Measurements from ENCODE around the gene ZIC4. TPM values are rescaled to one million over a fixed set of nuclear protein-coding genes. Genes with fewer than 3 reads are reported as not detected.

The ZIC4 gene
- total RNA-seq, 5 donors from 2014 or later (not counting 1 experiment from before 2014, with no cell fraction given), result not detected

DNA sequence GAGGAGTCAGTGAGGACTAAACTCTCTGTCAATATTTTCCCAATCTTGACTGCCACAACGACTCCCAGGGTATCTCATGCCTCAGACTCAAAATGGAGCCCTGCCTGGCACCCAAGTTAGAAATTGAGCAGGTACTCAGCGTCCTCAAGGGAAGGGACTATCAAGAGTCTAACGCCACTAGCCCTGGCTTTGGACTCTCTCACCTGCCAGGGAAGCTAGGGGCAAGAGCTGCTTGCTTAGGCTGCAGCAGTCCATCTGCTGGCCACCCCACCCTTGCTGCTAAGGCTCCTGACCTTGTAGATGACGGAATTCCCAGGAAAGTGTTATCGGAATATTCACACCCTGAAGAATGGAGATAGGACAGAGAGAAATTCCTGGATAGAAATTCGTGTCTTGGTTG lies 33.0 kb downstream of the ZIC4 start:
- H3K27me3 Mint-ChIP-seq, result peaks cover 73 to 76% of the 10 kb centered on the region in 2 donors
- Histone ChIP-seq H3K36me3 (ENCODE audit: control insufficient read depth in 2 of 2, extremely low read depth in 1 of 2, insufficient read depth in 1 of 2, low read length in 1 of 2) (no peaks in the 10 kb centered on the region), H3K27me3 (replicated peaks in 1 of 2; ENCODE audit: control insufficient read depth in 2 of 2, extremely low read depth in 1 of 2, insufficient read depth in 2 of 2, low read length in 1 of 2) (peaks cover 28 to 50% of the 10 kb centered on the region in 2 experiments), H3K4me1 (ENCODE audit: control insufficient read depth in 1 of 2, extremely low read depth in 1 of 2, insufficient read depth in 2 of 2, low read length in 2 of 2) (no peaks in the 10 kb centered on the region), H3K9me3 (no peaks in the 10 kb centered on the region), H3K4me3 (ENCODE audit: control insufficient read depth in 1 of 2, extremely low read depth in 1 of 2, low read length in 1 of 2) (no peak overlapping the region), H3K27ac (ENCODE audit: low read length) (no peak overlapping the region)
- ATAC-seq (replicated peaks in 1 of 4) (no peak), DNase-seq (no peak)
- no peak overlapping the region for H3K4me3 Mint-ChIP-seq
- ChIA-PET POLR2A (no interaction called here), CTCF (no interaction called here)
- H3K27ac Mint-ChIP-seq, result no peak overlapping the region
- WGBS (ENCODE audit: insufficient coverage), result 9% methylated on average over 6 of the region's 6 CpGs
- no peaks in the 10 kb centered on the region for H3K36me3 Mint-ChIP-seq
- no peaks in the 10 kb centered on the region for H3K4me1 Mint-ChIP-seq
- peaks cover 4 to 8% (median 7%) of the 10 kb centered on the region in 3 donors for H3K9me3 Mint-ChIP-seq

DNA sequence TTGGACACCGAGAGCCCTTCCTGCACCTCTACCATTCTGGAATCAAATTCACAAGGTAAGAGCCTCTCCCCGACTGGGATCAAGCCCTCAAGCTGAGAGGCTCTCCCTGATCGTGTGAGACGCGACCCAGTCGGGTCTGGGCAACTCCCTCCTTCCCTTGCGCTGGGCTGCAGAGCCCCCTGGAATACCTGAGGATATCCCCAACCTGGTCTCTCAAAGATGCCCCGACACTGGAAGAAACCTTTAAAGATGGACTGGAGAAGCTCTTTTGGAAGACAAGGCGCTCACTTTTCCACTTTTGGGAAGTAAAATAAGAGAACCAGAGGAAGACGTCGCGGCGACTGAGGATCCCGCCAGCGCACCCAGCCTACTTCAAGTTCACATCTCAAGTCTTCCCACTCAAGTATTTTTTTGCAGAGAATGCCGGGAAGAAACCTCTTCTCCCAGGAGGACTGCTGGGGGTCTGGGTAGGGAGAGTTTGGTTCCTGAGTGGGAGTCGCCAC lies 33.8 kb downstream of the ZIC4 start:
- POLR2A ChIA-PET, result no interaction called here
- CTCF ChIA-PET, result no interaction called here
- Histone ChIP-seq H3K4me3 (ENCODE audit: control insufficient read depth in 1 of 2, extremely low read depth in 1 of 2, low read length in 1 of 2) (no peak overlapping the region), H3K9me3 (no peaks in the 10 kb centered on the region), H3K36me3 (ENCODE audit: control insufficient read depth in 2 of 2, extremely low read depth in 1 of 2, insufficient read depth in 1 of 2, low read length in 1 of 2) (no peaks in the 10 kb centered on the region), H3K27ac (ENCODE audit: low read length) (no peak overlapping the region), H3K4me1 (ENCODE audit: control insufficient read depth in 1 of 2, extremely low read depth in 1 of 2, insufficient read depth in 2 of 2, low read length in 2 of 2) (no peaks in the 10 kb centered on the region), H3K27me3 (replicated peaks in 1 of 2; ENCODE audit: control insufficient read depth in 2 of 2, extremely low read depth in 1 of 2, insufficient read depth in 2 of 2, low read length in 1 of 2) (peaks cover 25 to 44% of the 10 kb centered on the region in 2 experiments)
- H3K27ac Mint-ChIP-seq, result no peak overlapping the region
- DNase-seq, result no peak
- H3K27me3 Mint-ChIP-seq, result peaks cover 74 to 77% of the 10 kb centered on the region in 2 donors
- no peak overlapping the region for H3K4me3 Mint-ChIP-seq
- no peaks in the 10 kb centered on the region for H3K4me1 Mint-ChIP-seq
- no peaks in the 10 kb centered on the region for H3K36me3 Mint-ChIP-seq
- peaks cover 4 to 8% (median 7%) of the 10 kb centered on the region in 3 donors for H3K9me3 Mint-ChIP-seq
- ATAC-seq (replicated peaks in 1 of 4), result no peak
- WGBS (ENCODE audit: insufficient coverage), result 25% methylated on average over 3 of the region's 17 CpGs

DNA sequence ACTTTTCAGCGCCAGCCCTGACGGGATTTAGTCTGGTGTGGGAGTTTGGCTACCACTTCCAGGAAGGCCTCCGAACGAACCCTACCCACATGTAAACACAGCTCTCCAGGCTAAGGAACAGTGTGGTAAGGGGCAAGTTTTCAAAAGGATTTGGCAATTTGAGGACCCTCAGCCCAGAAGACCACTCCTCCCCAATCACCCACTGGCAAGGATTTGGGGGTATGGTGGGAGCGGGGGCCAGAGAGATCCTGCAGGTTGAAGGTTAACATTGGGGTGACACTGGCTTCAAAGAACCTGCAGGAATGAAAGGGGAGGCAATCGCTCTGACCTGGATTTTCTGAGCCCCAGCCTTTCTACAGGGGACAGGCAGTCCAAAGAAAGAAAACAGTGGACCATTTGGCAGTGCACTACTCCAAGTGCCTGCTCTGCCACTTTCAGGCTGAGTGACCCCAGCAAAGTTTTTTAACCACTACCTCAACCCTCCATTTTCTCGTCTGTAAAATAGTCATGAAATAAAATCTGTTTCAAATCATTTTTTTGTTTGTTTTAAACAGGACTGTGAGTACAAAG lies 34.5 kb downstream of the ZIC4 start:
- Histone ChIP-seq H3K27me3 (replicated peaks in 1 of 2; ENCODE audit: control insufficient read depth in 2 of 2, extremely low read depth in 1 of 2, insufficient read depth in 2 of 2, low read length in 1 of 2) (peaks cover 20 to 40% of the 10 kb centered on the region in 2 experiments), H3K9me3 (no peaks in the 10 kb centered on the region), H3K4me3 (ENCODE audit: control insufficient read depth in 1 of 2, extremely low read depth in 1 of 2, low read length in 1 of 2) (no peak overlapping the region), H3K27ac (ENCODE audit: low read length) (no peak overlapping the region), H3K36me3 (ENCODE audit: control insufficient read depth in 2 of 2, extremely low read depth in 1 of 2, insufficient read depth in 1 of 2, low read length in 1 of 2) (no peaks in the 10 kb centered on the region), H3K4me1 (ENCODE audit: control insufficient read depth in 1 of 2, extremely low read depth in 1 of 2, insufficient read depth in 2 of 2, low read length in 2 of 2) (no peaks in the 10 kb centered on the region)
- ChIA-PET CTCF (no interaction called here), POLR2A (no interaction called here)
- H3K36me3 Mint-ChIP-seq, result no peaks in the 10 kb centered on the region
- H3K9me3 Mint-ChIP-seq, result peaks cover 4 to 8% (median 7%) of the 10 kb centered on the region in 3 donors
- H3K27ac Mint-ChIP-seq, result no peak overlapping the region
- no peaks in the 10 kb centered on the region for H3K4me1 Mint-ChIP-seq
- no CpG with 5 or more reads among the region's 7 CpGs for WGBS (ENCODE audit: insufficient coverage)
- ATAC-seq (replicated peaks in 1 of 4) (no peak), DNase-seq (no peak)
- H3K27me3 Mint-ChIP-seq, result peaks cover 71 to 72% of the 10 kb centered on the region in 2 donors
- H3K4me3 Mint-ChIP-seq, result no peak overlapping the region

DNA sequence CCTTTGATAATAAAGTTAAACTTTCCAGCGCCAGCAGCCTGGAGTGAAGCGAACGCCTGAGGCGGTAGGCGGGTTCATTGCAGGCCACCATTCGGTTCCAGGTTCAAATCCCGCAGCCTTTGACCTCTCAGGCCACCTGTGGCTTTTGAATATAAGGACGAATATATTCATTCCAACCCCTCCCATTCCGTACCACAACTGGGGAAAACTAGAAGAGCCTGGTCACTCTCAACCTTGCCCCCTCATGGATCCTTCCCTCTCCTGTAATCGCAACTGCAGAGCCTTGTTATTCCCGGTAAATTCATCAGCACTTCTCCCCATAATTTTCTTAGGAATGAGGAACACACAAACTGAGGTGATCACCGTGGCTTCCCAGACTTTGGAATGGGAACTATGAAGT lies 35.2 kb downstream of the ZIC4 start:
- POLR2A ChIA-PET, result interaction anchor here in 1 of 2 donors (0.6 kb wide), 1 partner anchor 1264 kb away, joined by 3 read pairs; no protein-coding TSS in a partner anchor
- no peaks in the 10 kb centered on the region for H3K36me3 Mint-ChIP-seq
- H3K9me3 Mint-ChIP-seq, result peaks cover 4 to 8% (median 7%) of the 10 kb centered on the region in 3 donors

DNA sequence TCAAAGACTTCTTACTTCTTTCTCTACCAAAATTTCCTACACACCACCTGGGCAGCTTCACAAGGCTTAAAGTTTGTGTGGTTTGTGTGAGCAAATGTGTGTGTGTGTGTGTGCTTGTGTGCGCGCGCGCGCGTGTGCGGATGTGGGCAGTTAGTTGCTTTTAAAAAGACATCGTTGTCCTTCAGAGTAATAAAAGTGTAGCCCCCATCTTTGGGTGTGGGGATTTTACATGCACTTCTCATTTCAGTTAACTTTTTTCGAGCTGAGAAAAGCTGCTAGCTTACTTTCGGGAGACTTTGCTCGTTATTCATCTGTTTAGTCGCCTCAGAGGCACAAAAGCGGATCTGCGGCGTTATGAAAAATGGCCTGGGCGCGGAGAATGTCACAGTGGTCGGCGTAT lies 36.0 kb downstream of the ZIC4 start:
- ChIA-PET POLR2A (no interaction called here), CTCF (no interaction called here)
- H3K9me3 Mint-ChIP-seq, result peaks cover 4 to 8% (median 7%) of the 10 kb centered on the region in 3 donors
- Histone ChIP-seq H3K9me3 (no peaks in the 10 kb centered on the region), H3K4me3 (ENCODE audit: control insufficient read depth in 1 of 2, extremely low read depth in 1 of 2, low read length in 1 of 2) (no peak overlapping the region), H3K4me1 (ENCODE audit: control insufficient read depth in 1 of 2, extremely low read depth in 1 of 2, insufficient read depth in 2 of 2, low read length in 2 of 2) (no peaks in the 10 kb centered on the region), H3K27me3 (replicated peaks in 1 of 2; ENCODE audit: control insufficient read depth in 2 of 2, extremely low read depth in 1 of 2, insufficient read depth in 2 of 2, low read length in 1 of 2) (peaks cover 20 to 40% of the 10 kb centered on the region in 2 experiments), H3K36me3 (ENCODE audit: control insufficient read depth in 2 of 2, extremely low read depth in 1 of 2, insufficient read depth in 1 of 2, low read length in 1 of 2) (no peaks in the 10 kb centered on the region), H3K27ac (ENCODE audit: low read length) (no peak overlapping the region)
- H3K36me3 Mint-ChIP-seq, result no peaks in the 10 kb centered on the region
- no peak overlapping the region for H3K27ac Mint-ChIP-seq
- WGBS (ENCODE audit: insufficient coverage), result 14% methylated on average over 9 of the region's 19 CpGs
- H3K27me3 Mint-ChIP-seq, result peaks cover 67% of the 10 kb centered on the region in 2 donors
- ATAC-seq (replicated peaks in 1 of 4), result no peak
- H3K4me1 Mint-ChIP-seq, result no peaks in the 10 kb centered on the region
- DNase-seq, result no peak
- no peak overlapping the region for H3K4me3 Mint-ChIP-seq

More for the DNA sequence above, 35.2 kb downstream of the ZIC4 start:
- H3K9me3 ChIP-seq, result no peaks in the 10 kb centered on the region
- peaks cover 67 to 71% of the 10 kb centered on the region in 2 donors for H3K27me3 Mint-ChIP-seq
- peaks cover 16 to 40% of the 10 kb centered on the region in 2 experiments for H3K27me3 ChIP-seq (replicated peaks in 1 of 2; ENCODE audit: control insufficient read depth in 2 of 2, extremely low read depth in 1 of 2, insufficient read depth in 2 of 2, low read length in 1 of 2)
- H3K27ac ChIP-seq (ENCODE audit: low read length), result no peak overlapping the region
- no peak overlapping the region for H3K27ac Mint-ChIP-seq
- no peaks in the 10 kb centered on the region for H3K36me3 ChIP-seq (ENCODE audit: control insufficient read depth in 2 of 2, extremely low read depth in 1 of 2, insufficient read depth in 1 of 2, low read length in 1 of 2)
- H3K4me1 Mint-ChIP-seq, result no peaks in the 10 kb centered on the region
- CTCF ChIA-PET, result no interaction called here
- no peak for ATAC-seq (replicated peaks in 1 of 4)
- H3K4me1 ChIP-seq (ENCODE audit: control insufficient read depth in 1 of 2, extremely low read depth in 1 of 2, insufficient read depth in 2 of 2, low read length in 2 of 2), result no peaks in the 10 kb centered on the region
- DNase-seq, result no peak
- WGBS (ENCODE audit: insufficient coverage), result 0% methylated on average over 2 of the region's 12 CpGs
- no peak overlapping the region for H3K4me3 ChIP-seq (ENCODE audit: control insufficient read depth in 1 of 2, extremely low read depth in 1 of 2, low read length in 1 of 2)
- H3K4me3 Mint-ChIP-seq, result no peak overlapping the region

DNA sequence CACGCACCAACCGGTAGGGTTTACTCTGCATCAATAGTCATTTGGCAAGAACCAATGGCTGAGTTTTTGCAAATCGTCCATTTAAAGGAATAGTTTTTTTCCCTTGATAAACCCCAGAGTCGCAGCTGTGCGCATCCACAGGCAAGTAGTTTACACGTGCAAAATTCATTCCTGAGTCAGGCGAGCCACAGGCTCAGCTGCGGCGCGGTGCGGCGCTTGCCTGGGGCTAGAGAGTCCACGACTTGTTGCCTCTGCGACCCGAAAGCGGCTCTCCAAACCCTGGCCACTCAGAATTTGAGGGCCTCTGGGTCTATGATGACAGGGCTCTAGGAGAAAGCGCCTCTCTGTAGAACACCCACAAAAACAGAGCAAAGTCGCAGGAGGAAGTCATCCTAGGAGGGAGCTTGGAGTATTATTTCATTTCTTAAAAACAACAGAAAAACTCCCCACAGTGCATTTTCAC lies 36.7 kb downstream of the ZIC4 start:
- Mint-ChIP-seq H3K27ac (no peak overlapping the region), H3K36me3 (no peaks in the 10 kb centered on the region), H3K9me3 (peaks cover 4 to 10% (median 7%) of the 10 kb centered on the region in 3 donors), H3K4me3 (no peak overlapping the region), H3K27me3 (peaks cover 69 to 71% of the 10 kb centered on the region in 2 donors), H3K4me1 (no peaks in the 10 kb centered on the region)
- no peak for ATAC-seq (replicated peaks in 1 of 4)
- ChIA-PET CTCF (no interaction called here), POLR2A (no interaction called here)
- H3K4me1 ChIP-seq (ENCODE audit: control insufficient read depth in 1 of 2, extremely low read depth in 1 of 2, insufficient read depth in 2 of 2, low read length in 2 of 2), result no peaks in the 10 kb centered on the region
- DNase-seq, result no peak
- WGBS (ENCODE audit: insufficient coverage), result 13% methylated on average over 12 of the region's 18 CpGs
- H3K9me3 ChIP-seq, result no peaks in the 10 kb centered on the region
- no peak overlapping the region for H3K27ac ChIP-seq (ENCODE audit: low read length)
- no peaks in the 10 kb centered on the region for H3K36me3 ChIP-seq (ENCODE audit: control insufficient read depth in 2 of 2, extremely low read depth in 1 of 2, insufficient read depth in 1 of 2, low read length in 1 of 2)
- no peak overlapping the region for H3K4me3 ChIP-seq (ENCODE audit: control insufficient read depth in 1 of 2, extremely low read depth in 1 of 2, low read length in 1 of 2)
- H3K27me3 ChIP-seq (replicated peaks in 1 of 2; ENCODE audit: control insufficient read depth in 2 of 2, extremely low read depth in 1 of 2, insufficient read depth in 2 of 2, low read length in 1 of 2), result peaks cover 21 to 40% of the 10 kb centered on the region in 2 experiments

All from T-cell (primary cell).